ENCODE measurements around the gene COQ4. TPM values are rescaled to one million over a fixed set of nuclear protein-coding genes. Genes with fewer than 3 reads are reported as not detected.

The COQ4 gene
- total and polyA plus RNA-seq, 4 donors: 12.8 to 53.3 (median 33.8) TPM

DNA sequence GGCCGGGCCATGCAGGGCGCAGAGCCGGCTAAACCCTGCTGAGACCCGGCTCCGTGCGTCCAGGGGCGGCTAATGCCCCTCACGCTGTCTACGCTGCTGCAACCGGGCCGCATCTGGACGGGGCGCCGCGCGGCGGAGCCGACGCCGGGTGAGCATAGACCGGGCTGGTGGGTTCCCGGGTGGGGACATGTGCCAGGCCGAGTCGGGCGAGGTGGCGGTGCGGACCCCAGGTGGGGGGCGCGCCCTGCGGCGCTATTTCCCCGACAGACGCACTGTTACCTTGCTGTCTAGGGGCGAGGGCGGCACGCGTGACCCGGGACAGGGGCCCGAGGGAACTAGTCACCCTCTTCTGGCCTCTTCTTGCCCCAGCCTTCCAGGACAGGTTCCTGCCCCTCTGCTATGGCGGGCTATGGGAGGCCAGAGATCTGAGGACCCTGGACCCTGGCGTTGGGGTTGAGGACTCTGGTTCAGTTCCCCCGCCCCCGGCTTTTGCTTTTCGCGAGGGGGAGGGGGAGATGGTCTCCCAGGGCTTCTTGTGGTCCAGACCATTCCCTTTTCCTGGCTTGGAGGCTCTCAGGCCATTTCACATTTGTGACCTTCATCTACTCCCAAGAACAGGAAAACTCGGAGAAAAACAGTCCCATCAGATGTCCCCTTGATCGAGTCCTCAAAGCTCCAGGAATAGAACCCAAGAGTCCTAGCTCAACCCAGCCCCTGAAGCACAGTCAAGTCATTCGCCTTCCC, 18.2 kb downstream of the COQ4 start:
- WGBS: under 1% methylated on average over 48 of the region's 48 CpGs

DNA sequence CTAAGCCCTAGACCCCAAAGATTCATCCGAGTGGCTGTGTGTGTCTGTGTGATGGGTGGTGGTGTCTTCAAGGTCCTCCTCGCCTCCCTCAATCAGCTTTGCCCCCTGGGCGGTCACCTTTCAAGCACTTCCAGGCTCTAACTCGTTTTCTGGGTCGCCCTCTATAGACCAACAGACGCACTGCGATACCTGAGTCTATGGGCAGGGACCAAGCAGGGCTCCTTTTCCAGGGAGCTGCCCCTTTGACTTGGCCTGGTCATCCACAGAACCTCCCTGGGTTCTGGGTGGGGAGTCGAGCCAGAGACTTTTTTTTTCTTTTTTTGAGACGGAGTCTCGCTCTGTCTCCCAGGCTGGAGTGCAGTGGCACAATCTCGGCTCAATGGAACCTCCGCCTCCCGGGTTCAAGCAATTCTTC, 18.8 kb downstream of the COQ4 start:
- H3K27ac ChIP-seq (ENCODE audit: low read depth in 1 of 2, low read length in 2 of 2): peak overlapping the region; percentile 56 to 72
- DNase-seq (ENCODE audit: low spot score): peak; percentile 68
- H3K36me3 ChIP-seq (ENCODE audit: control insufficient read depth in 4 of 4, insufficient read depth in 3 of 4, low read depth in 1 of 4, low read length in 3 of 4): peaks cover 2 to 24% (median 13%) of the 10 kb centered on the region in 4 donors

More for the DNA sequence above, 18.2 kb downstream of the COQ4 start:
- Histone ChIP-seq H3K9me3 (ENCODE audit: control insufficient read depth in 4 of 4, low read length in 3 of 4) (no peaks in the 10 kb centered on the region), H3K4me3 (ENCODE audit: low read depth in 1 of 3, low read length in 3 of 3) (peak overlapping the region; percentile 73 to 82 (median 74)), H3K27ac (ENCODE audit: low read depth in 1 of 2, low read length in 2 of 2) (peak overlapping the region; percentile 56 to 72), H3K36me3 (ENCODE audit: control insufficient read depth in 4 of 4, insufficient read depth in 3 of 4, low read depth in 1 of 4, low read length in 3 of 4) (peaks cover 2 to 23% (median 12%) of the 10 kb centered on the region in 4 donors), H3K4me1 (ENCODE audit: control insufficient read depth in 4 of 4, insufficient read depth in 4 of 4, low read length in 3 of 4) (peaks cover 0 to 18% (median 11%) of the 10 kb centered on the region in 4 donors), H3K9ac (ENCODE audit: low read depth in 1 of 2, low read length in 2 of 2) (peak overlapping the region; percentile 60 to 75), H3K27me3 (ENCODE audit: control insufficient read depth in 4 of 4, insufficient read depth in 4 of 4, low read length in 3 of 4) (no peaks in the 10 kb centered on the region)
- DNase-seq (ENCODE audit: low spot score): no peak
- TF ChIP-seq GABPA (IDR thresholded peaks at IDR 0.05 in 1 of 2, conservative IDR thresholded peaks at IDR 0.05 in 1 of 2) (no peak), MAX (IDR thresholded peaks at IDR 0.05) (no peak), RAD21 (IDR thresholded peaks at IDR 0.05) (no peak), SP1 (IDR thresholded peaks at IDR 0.05) (no peak), RXRA (IDR thresholded peaks at IDR 0.05) (no peak), JUND (IDR thresholded peaks at IDR 0.05) (no peak), FOXA2 (IDR thresholded peaks at IDR 0.05) (no peak)
- TF ChIP-seq, protein P1, sequence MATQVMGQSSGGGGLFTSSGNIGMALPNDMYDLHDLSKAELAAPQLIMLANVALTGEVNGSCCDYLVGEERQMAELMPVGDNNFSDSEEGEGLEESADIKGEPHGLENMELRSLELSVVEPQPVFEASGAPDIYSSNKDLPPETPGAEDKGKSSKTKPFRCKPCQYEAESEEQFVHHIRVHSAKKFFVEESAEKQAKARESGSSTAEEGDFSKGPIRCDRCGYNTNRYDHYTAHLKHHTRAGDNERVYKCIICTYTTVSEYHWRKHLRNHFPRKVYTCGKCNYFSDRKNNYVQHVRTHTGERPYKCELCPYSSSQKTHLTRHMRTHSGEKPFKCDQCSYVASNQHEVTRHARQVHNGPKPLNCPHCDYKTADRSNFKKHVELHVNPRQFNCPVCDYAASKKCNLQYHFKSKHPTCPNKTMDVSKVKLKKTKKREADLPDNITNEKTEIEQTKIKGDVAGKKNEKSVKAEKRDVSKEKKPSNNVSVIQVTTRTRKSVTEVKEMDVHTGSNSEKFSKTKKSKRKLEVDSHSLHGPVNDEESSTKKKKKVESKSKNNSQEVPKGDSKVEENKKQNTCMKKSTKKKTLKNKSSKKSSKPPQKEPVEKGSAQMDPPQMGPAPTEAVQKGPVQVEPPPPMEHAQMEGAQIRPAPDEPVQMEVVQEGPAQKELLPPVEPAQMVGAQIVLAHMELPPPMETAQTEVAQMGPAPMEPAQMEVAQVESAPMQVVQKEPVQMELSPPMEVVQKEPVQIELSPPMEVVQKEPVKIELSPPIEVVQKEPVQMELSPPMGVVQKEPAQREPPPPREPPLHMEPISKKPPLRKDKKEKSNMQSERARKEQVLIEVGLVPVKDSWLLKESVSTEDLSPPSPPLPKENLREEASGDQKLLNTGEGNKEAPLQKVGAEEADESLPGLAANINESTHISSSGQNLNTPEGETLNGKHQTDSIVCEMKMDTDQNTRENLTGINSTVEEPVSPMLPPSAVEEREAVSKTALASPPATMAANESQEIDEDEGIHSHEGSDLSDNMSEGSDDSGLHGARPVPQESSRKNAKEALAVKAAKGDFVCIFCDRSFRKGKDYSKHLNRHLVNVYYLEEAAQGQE (IDR thresholded peaks at IDR 0.05): no peak
- TF ChIP-seq, protein P2, sequence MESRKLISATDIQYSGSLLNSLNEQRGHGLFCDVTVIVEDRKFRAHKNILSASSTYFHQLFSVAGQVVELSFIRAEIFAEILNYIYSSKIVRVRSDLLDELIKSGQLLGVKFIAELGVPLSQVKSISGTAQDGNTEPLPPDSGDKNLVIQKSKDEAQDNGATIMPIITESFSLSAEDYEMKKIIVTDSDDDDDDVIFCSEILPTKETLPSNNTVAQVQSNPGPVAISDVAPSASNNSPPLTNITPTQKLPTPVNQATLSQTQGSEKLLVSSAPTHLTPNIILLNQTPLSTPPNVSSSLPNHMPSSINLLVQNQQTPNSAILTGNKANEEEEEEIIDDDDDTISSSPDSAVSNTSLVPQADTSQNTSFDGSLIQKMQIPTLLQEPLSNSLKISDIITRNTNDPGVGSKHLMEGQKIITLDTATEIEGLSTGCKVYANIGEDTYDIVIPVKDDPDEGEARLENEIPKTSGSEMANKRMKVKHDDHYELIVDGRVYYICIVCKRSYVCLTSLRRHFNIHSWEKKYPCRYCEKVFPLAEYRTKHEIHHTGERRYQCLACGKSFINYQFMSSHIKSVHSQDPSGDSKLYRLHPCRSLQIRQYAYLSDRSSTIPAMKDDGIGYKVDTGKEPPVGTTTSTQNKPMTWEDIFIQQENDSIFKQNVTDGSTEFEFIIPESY (IDR thresholded peaks at IDR 0.05): no peak

More for the DNA sequence above, 18.8 kb downstream of the COQ4 start:
- Histone ChIP-seq H3K9me3 (ENCODE audit: control insufficient read depth in 4 of 4, low read length in 3 of 4) (no peaks in the 10 kb centered on the region), H3K27me3 (ENCODE audit: control insufficient read depth in 4 of 4, insufficient read depth in 4 of 4, low read length in 3 of 4) (no peaks in the 10 kb centered on the region), H3K4me3 (ENCODE audit: low read depth in 1 of 3, low read length in 3 of 3) (peak overlapping the region; percentile 53 to 82 (median 74)), H3K4me1 (ENCODE audit: control insufficient read depth in 4 of 4, insufficient read depth in 4 of 4, low read length in 3 of 4) (peaks cover 0 to 18% (median 11%) of the 10 kb centered on the region in 4 donors), H3K9ac (ENCODE audit: low read depth in 1 of 2, low read length in 2 of 2) (peak overlapping the region; percentile 60 to 75)
- TF ChIP-seq ATF3 (IDR thresholded peaks at IDR 0.05): no peak
- TF ChIP-seq, protein P3, sequence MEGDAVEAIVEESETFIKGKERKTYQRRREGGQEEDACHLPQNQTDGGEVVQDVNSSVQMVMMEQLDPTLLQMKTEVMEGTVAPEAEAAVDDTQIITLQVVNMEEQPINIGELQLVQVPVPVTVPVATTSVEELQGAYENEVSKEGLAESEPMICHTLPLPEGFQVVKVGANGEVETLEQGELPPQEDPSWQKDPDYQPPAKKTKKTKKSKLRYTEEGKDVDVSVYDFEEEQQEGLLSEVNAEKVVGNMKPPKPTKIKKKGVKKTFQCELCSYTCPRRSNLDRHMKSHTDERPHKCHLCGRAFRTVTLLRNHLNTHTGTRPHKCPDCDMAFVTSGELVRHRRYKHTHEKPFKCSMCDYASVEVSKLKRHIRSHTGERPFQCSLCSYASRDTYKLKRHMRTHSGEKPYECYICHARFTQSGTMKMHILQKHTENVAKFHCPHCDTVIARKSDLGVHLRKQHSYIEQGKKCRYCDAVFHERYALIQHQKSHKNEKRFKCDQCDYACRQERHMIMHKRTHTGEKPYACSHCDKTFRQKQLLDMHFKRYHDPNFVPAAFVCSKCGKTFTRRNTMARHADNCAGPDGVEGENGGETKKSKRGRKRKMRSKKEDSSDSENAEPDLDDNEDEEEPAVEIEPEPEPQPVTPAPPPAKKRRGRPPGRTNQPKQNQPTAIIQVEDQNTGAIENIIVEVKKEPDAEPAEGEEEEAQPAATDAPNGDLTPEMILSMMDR (IDR thresholded peaks at IDR 0.05; ENCODE audit: low read depth, low read length, missing input control): peak; percentile 59
- peak in 1 of 2 donors; percentile 17 for TF ChIP-seq HNF4A (conservative IDR thresholded peaks at IDR 0.05)
- peak in 1 of 2 donors; percentile 9 for TF ChIP-seq RXRA (IDR thresholded peaks at IDR 0.05)
- no peak for TF ChIP-seq NR2F2 (IDR thresholded peaks at IDR 0.05)
- peak; percentile 76 to 78 for TF ChIP-seq RAD21 (IDR thresholded peaks at IDR 0.05)
- 32% methylated on average over 13 of the region's 13 CpGs for WGBS
